HG03196 (cell line): Measurements from ENCODE around the gene COA8.

Source experiments
- ATAC-seq: cut with Tn5 transposase; IDR thresholded peaks from one replicate; pipeline ENCODE4 v1.9.1; 2021; ENCODE audit not compliant: unreplicated experiment

The COA8 gene

DNA sequence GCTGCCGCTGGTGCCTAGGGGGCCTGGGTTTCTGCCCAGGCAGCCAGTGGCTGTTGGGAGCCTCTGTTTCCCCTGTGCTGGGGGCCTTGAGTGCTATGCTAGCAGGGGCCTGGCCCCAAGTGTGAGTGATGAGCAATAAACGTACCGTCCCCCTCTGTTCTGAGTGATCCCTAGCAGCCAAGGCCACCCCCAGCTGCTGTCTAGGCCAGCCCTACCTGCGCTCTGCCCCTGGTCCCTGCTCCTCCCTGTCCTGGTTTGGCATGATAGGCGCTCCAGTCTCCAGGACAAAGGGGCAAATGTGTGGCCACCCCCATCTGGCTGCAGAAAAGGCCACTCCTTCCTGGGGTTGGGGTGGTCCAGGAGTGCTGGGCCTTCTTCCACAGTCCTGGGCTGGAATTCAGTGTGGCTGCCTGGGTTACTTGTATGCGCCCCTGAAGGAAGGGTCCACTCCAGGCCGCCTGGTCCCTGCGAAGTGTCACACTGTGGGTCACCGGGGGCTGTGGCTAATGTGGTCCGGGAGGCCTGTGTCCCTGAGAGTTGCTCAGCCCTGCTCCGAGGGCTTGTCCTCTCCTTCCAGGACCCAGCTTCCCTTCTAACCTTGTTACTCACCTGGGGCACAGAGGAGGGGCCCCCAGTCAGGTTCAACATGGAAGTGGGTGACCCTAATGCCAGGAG, 26.7 kb upstream of the COA8 start:
- ATAC-seq, result no peak

DNA sequence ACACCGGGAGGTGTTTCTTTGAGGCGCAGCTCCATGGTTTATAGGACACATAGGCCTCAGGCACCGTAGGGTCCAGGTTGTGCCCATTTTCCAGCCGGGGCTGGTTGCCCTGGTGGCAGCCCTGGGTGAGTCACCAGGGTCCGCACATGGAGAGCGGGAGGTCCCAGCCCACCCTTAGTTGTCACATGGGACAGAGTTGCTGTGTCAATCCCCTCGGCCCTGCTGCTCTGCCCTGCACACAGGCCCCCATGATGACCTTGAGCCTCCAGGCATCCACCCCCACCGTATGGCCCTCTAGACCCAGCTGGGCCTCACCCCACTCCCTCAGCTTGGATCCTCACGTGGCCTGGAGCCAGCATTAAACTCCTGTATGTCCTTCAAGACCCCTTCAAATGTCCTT, 26.1 kb upstream of the COA8 start:
- ATAC-seq, result no peak

DNA sequence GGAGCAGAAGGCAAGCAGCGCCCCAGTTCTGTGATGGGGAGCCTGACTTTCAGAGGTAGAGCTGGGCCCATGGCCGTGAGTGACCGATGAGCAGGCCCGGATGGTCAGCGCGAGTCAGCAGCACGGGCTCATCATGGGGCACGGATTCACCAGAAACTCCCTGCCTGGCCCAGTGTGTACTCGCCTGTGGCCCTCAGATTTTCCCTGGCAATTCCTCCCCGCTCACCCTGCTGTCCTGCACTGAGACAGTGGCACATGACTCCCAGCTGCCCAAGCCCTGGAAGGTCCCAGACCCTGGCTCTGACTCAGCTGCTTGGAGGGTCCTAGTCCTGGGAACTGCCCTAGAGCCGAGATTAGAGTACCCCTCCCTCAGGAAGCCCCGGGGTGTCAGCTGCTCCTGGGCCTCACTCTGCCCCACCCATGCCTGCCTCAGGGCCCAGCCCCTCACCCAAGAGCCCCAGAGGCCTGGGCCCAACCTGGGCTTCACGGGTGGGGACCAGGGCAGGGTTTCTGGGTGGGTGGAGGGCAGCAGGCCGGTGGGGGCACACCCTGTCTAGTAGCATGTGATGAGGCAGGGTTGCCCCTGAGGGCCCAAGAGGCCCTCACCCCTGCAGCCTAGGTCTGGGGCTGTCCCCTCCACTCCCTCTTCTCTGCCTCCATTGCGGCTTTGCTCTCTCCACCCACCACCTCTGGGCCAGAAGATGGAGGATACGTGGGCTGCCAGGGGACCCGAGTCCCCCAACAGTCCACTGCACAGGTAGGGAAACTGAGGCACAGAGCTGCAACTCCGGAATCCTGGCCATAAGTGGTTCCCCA, 25.4 kb upstream of the COA8 start:
- ATAC-seq, result no peak

DNA sequence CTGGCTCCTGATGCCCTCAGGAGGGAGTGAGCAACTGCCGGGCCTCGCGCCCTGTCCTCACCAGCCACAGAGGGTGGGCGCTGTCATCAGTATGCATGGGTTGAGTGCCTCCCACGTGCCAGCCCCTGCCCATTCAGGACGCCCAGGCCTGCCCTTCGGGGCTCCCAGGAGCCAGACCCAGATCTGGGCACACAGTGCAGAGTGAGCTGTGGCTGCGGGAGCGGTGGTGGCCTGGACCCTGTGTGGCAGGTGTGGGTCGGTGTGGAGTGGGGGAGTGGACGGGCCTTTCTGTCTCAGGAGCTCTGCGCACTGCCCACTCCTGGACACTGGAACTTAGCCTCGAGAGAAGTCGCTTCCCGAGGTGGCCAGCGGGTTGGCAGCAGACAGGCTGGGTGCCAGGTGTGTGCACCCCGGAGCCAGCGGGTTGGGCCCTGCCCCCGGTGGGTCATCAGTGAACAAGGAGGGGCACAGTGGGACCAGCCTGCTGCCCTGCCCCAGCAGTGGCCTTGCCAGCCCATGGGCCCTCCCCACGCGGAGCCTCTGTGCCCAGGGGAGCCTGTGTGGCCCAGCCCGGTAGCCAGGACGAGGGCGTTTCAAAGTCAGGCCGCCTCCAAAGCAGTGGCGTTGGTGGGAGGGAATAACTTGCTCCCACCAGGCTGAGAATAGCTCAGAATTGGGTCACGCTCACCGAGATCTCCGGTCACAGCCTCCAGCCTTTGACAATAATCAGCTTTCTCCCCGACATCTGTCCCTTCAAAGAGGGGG, 24.3 kb upstream of the COA8 start:
- no peak for ATAC-seq

DNA sequence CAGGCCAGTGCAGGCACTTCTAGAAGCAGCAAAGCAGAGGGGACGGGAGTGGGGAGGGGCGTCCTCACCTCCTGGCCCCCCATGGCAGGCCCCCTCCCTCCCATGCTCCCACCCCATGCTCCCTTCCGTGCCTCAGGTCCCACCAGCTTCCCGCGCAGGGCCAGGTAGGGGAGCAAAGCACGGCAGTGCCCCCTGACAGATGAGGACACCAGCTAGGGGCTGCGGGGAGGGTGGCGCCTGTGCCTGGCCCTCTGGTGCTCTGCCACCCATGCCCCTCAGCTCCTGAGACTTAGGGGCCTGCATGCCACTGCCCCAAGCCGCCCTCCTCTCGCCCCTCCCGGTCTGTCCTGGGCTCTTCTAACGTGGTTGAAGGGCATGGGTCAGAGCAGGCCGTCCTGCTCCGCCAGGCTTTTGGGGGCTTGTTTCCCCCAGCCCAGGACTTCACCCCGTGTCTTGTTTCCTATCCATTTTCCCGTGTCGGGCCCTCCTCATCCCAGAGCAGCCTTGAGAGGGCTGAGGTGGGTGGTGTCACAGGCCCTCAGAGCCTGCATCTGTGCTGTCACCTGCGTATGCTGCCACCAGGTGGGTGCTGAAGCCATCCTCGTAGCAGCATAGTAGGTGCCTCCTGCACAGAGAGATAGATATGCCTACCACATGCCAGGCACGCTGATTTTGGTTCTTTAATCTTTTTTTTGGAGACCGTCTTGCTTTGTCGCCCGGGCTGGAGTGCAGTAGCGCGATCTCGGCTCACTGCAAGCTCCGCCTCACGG, 23.5 kb upstream of the COA8 start:
- no peak for ATAC-seq

DNA sequence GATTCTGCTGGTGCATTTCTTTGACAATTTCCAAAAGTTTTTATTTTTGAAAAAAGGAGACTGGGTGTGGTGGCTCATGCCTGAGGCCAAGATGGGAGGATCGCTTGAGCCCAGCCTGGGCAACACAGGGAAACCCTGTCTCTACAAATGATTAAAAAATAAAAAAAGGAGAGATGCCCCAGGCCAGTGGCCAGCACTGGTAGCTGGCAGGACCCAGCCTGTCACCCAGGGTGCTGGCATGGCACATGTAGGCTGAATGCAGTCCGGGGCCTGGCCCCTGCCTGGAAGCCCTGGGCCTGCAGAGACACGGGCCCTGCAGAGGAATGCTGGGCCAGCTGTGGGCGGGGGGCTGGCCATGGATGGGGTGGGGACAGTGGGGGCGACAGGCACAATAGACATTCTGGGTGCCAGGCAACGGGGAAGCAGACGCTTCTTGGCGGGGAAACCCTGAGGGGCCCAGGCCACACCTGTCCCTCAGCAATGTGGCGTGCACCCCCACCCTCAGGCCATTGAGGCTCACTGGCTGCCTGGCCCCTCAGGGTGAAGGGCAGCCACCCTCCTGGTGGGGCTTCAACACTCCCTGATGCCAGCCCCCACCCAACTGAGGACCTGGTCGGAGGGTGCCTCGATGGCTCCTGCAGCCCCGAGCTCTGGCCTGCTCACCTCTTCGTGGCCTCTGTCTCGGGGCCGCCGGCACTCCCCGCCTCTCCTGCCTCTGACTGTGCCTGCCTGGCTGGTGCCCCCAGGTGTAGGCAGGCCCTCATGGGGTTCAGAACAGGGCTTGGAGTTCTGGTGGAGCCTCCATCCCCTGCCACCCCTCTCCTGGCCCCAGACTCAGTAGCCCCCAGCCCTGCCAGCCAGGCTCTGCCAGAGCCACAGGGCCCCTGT, 21.7 kb upstream of the COA8 start:
- ATAC-seq, result no peak

DNA sequence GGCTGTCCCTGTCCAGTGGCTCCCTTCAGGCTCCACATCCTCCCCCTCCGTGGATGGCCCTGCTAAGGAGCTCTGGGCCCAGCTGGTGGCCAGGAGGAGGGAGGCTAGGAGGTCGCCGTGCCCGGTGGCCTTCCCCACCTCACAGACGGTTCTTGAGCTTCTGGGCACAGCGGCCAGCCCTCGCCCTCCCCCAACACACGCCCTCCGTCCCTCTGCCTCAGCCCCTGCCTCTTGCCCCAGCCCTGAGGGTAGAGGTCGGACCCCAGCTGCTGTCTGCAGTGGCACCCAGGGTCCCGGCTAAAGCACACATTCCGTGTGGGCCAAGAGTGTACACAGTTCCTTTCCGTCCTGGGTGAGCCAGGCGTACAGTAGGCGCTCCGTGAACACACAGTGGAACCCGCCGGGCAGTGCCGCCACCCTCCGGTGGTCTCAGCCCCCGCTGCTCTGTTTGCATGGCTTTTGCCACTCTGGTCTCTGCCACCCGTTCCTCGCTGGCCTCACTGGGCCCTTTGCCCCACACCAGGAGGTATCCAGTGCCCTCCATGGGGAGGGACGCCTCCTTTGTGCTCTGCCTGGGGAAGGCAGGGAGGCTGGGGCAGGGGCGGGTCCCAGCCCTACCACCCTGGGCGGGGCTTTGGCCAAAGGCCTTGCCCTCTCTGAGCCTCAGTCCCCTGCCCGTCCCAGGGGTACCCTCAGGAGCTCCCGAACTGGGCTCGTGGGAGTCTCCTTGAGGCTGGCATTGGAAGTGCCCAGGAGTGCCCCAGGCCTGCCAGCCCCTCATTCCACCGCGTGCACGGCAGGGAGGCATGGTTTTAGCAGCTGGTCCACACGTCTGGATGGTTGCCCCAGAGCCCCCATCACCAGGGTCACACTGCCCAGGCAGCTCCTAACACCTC, 20.8 kb upstream of the COA8 start:
- no peak for ATAC-seq

DNA sequence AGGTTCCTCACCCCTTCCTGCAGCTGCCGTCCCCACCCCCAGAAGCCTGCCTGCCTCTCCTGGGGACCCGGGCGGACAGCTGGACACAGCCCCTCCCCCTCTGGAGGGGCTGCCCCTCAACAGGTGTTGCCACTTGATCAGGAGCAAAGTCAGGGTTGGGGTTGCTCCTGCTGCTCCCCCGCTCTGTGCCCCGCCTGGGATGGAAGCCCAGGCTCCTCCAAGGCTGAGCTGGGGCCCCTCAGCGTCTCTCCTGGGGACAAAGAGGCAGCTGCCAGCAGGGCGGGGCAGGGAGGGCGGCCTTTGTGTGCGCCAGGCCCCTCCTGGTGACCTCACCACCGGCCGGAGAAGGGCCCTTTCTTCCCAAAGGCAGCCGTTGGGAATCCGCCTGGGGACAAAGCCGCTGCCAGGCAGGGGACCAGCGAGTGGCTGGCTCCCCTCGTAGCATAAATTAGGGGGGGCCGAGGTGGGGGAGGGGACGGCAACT, 20.1 kb upstream of the COA8 start:
- no peak for ATAC-seq

DNA sequence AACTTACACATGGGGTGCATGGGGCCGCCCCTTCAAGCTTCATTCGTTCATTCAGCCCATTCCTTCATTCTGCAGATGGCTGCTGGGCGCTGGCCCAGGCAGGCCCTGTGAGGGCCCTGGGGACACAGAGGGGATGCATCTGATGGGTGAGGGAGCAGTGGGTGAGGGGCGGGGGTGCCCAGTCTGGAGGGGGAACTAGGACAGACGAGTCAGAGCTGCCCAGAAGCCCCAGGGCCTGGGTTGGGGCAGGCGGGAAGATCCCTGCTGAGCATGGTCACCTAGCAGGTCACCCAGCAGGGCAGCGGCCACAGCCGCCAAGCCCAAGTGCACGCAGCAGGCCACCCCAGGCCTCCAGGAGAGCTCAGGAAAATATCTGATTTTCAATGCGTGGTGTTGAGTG, 19.6 kb upstream of the COA8 start:
- ATAC-seq, result no peak

DNA sequence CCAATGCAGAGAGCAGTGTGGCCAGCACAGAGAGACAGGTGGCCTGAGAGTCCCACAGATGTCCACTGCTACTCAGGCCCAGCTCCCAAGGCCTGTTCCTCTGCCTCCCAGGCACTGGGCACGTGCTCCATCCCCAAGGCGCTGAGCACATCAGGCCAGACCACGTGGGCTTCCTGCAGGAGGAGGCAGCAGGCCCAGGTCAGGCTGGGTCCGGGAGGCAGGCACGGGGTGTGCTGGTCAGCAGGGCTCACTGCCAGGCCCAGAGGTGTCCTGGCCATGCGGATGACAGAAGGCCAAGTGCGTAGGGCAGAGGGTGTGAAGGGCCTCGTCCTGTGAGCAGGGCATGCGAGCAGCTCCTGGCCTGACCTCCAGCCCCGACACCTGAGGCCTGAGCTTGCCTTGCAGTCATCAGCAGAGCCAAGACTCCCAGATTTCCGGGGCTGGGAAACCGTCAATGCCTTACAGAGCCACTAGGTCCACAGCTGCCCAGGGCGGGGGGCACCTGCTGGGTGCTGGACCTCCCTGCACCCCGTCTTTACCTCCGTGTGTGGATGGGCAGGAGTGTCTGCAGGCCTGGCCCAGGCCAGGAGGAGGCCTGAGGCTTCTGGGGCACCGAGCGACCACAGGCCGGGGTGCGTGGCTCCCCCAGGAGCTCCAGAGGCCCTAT, 18.9 kb upstream of the COA8 start:
- no peak for ATAC-seq

DNA sequence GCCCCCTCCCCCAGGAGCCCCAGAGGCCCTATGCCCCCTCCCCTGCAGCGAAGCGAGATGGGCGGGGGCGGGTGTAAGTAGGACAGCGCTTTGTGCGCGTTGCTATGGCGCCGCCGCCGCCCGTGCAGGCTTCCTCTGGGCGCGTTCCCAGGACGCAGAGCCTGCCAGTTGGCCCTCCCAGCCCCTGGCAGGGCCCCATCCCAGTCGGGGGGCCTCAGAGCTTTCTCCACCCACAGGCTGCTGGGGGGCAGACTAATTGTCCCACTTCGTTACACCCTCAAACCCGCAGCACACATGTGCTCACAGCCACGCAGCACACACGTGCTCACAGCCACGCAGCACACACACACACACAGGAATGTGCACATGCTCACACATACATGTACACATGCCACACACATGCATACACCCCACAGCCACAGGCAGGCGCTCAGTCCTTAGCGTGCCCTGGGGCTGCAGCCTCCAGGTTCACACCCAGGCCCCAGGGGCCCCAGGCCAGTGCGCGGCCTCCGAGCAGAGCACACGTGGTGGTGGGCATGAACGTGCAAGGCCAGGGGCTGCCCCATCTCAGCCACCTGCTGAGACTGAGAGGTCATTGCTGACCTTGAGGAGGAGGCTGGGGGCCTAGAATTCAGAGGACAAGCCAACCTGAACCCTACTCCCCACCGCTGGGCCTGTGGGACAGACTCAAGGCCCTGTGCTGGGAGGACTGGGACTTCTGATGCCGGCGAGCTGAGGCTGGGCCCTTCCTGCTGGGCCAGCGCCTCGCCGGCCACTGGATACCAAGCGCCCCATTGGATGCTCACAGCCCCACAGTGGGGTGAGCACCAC, 18.2 kb upstream of the COA8 start:
- no peak for ATAC-seq

DNA sequence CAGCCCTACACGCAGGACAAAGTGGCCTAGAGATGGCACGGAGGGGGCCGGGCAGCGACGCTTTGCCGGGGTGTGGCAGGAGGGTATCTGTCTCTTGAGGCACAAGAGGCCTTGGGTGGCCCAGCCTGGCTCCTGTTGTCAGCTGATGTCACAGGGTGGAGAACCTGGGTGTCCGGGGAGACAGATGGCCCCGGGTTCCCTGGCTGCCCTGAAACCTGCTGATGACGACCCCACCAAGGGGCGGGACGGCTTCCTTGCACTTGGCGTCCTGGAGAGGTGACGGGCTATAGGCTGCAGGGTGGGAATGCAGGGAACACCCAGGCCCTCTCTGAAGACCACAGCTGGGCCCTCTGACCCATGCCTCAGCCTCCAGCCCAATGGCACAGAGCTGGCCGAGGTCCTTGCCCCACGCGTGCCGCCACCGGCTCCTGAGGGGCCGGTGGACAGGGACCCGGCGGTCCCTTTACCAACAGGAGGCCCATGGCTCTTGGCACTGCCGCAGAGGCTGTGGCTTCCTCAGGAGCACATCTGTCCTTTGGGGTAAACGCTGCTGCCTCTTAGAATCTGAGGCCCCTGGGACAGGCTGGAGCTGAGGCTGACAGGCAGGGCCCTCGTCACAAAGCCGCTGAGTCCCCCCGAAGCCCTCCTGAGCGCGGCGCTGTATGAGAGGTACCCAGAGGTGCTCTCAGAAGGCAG, 17.4 kb upstream of the COA8 start:
- no peak for ATAC-seq

DNA sequence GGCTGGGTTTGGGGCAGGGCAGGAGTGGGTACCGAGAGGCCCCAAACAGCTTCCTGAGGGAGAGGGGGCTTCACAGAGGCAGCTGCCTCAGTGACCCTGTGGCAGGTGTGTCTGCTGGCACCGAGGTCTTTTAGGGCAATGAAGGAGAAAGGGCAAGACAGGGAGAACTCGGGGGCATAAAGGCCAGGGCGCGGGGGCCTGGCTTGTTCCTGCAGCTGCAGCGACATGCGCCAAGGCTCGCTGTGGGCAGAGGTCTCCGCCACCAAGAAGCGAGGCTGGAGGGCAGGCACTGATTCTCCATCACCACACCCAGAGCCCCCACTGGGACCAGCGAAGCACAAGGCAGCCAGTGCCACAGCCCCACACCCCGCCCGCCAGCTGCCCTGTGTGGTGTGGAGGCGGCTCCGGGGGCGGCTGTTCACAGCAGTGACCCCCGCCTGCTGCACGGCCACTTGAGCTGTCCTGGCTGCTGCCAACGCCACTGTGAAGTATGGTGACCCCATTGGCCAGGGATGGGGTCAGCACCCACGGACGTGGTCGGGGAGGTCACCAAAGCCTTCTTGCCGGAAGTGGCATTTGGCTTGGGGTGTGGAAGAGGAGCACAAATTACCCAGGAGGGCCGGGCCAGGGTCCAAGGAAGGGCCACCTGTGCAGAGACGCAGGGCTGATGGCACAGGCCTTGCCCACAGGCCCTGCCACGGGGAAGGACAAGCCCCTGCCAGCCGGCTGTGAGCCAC, 16.7 kb upstream of the COA8 start:
- ATAC-seq, result no peak

DNA sequence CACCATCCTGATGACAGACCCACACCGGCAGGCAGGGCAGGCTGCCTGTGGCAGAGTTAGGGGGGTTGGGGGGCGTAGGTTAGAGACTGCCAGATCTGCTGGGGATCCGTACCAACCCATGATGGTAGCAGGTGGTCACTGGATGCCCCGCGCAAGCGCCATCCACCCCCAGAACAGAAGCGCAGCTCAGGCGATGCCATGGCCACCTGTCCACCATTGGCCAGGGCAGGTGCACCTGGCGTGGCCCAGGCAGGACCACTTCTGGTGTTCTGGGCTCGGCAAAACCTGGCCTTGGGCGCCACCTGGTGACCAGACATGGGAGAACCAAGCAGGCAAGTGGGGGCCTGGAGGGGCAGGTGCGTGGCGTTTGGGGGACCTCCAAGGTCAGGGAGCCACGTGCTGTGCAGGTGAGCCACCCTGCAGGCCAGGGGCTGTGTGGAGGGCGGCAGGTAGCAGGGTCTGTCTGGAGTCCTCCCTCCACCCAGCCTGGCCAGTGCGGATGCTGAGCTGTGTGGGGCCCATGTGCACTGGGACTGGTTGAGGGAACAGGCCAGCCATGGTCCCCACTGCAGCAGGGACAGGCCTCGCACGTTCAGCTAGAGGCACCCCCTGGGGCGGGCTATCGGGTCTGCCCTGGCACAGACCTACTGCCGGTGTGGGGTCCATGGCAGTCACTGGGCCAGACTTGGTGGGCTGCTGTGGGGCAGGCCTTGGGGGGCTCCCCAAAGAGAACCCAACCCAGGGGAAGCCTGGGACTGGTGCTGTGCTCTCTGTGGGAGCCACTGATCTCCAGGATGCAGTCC, 15.9 kb upstream of the COA8 start:
- no peak for ATAC-seq

DNA sequence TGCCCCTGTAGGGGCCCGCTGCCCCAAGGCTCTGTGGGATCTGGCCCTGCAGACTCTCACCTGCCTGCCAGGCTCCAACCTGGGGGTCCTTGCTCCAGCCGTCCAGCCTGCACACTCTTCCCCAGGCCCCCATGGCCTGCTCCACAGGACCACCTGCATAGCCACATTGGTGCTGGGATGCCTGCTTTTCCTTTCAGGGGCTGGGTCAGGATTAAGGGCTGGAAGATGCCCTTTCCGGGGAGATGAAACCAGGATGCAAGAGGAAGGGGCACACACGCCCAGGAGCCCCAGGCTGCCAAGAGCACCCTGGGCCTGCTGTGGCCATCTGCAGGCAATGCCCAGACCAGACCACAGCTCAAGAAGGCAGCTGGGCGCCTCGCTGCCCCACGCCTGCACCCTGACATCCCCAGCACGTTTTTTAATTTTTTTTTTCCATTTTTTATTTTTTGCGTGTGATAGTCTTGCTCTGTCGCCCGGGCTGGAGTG, 15.3 kb upstream of the COA8 start:
- ATAC-seq, result no peak
